PC-3 (cell line): ENCODE measurements around the gene BARHL1.

Source experiments
- EZH2 ChIP-seq: fragments of 300-600 bp; sonication (generic); IDR thresholded peaks from one replicate; pipeline ENCODE4 v1.6.1; 2017; ENCODE audit warnings: antibody characterized with exemption, mild to moderate bottlenecking, low read length; ENCODE audit not compliant: unreplicated experiment
- EZH2phosphoT487 ChIP-seq: fragments of 300-600 bp; sonication (generic); IDR thresholded peaks from 2 replicates; pipeline ENCODE4 v1.6.1; 2018; ENCODE audit warnings: mild to moderate bottlenecking, antibody characterized with exemption, low read length, borderline replicate concordance
- TF ChIP-seq, protein P1 (sequence below): fragments of 300-600 bp; sonication (generic); conservative IDR thresholded peaks from 2 replicates; pipeline ENCODE4 v1.5.1; 2017; ENCODE audit warnings: antibody characterized with exemption, low read depth, mild to moderate bottlenecking, low read length

DNA sequence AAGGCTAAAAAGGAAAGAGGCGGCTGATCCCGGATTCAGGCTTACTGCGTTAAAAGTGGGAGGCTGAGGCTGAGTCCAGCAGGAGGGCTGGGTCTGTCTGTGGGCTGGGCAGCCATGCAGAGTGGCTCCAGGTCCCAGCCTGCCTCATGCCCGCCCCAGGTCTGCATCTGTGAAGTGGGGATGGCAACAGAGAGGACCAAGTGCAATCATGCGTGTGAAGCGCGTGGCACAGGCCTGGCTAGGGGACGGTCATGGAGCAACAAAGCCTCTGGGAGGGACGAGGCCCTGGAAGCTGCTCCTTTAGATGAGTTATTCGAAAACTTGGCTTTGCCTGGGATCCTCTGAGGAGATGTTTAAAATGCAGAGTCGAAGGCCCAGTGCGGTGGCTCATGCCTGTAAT lies 30.4 kb upstream of the BARHL1 start:
- TF ChIP-seq, protein P1, sequence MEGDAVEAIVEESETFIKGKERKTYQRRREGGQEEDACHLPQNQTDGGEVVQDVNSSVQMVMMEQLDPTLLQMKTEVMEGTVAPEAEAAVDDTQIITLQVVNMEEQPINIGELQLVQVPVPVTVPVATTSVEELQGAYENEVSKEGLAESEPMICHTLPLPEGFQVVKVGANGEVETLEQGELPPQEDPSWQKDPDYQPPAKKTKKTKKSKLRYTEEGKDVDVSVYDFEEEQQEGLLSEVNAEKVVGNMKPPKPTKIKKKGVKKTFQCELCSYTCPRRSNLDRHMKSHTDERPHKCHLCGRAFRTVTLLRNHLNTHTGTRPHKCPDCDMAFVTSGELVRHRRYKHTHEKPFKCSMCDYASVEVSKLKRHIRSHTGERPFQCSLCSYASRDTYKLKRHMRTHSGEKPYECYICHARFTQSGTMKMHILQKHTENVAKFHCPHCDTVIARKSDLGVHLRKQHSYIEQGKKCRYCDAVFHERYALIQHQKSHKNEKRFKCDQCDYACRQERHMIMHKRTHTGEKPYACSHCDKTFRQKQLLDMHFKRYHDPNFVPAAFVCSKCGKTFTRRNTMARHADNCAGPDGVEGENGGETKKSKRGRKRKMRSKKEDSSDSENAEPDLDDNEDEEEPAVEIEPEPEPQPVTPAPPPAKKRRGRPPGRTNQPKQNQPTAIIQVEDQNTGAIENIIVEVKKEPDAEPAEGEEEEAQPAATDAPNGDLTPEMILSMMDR, result no peak
- TF ChIP-seq EZH2 (no peak), EZH2phosphoT487 (no peak)
